Measurements from ENCODE around the gene TCAIM. TPM values are rescaled to one million over a fixed set of nuclear protein-coding genes. Genes with fewer than 3 reads are reported as not detected.
A peak's percentile ranks its signal among the peaks of the same experiment; 100 is the strongest.
"Not testable (repeated sequence)": the region's sequence is repeated elsewhere in the genome, so short reads cannot be mapped to it uniquely, and the experiment has no call there.

TCAIM gene
- total RNA-seq, 1 experiment from 2014 or later, result 27.6 TPM

DNA sequence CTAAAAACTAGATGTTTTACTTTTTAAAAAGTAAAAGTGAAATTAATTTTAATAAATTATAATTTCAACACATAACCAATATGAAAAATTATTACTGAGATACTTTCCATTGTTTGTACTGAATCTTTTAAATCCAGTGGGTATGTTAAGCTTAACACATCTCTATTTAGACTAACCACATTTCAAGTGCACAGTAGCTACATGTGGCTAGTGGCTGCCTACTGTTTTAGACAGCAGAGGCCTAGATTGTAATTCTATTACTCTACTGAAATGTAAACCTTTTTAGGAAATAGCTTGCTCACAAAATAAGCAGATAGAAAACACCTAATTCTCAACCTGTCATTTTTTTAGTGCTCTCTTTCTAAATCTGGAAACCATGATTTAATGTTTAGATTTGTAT is 4.9 kb downstream of the TCAIM start:
- no peak for DNase-seq (ENCODE audit: low spot score)

DNA sequence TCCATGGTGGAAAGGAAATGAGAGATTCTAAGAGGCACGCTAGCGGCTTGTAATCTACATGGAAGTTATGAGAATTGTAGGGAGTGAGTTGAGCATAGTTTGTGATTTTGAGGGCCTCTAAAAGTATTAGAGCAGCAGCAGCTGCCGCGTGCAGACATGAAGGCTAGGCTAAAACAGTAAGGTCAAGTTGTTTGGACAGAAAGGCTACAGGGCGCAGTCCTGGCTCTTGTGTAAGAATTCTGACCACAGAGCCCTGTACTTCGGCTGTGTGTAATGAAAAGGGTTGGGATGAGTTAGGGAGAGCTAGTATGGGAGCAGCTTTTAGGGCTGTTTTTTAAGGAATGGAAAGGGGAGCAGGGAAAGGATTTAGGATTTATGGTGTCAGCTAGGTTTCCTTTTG is 8.0 kb downstream of the TCAIM start:
- DNase-seq (ENCODE audit: low spot score), result not testable (repeated sequence)

DNA sequence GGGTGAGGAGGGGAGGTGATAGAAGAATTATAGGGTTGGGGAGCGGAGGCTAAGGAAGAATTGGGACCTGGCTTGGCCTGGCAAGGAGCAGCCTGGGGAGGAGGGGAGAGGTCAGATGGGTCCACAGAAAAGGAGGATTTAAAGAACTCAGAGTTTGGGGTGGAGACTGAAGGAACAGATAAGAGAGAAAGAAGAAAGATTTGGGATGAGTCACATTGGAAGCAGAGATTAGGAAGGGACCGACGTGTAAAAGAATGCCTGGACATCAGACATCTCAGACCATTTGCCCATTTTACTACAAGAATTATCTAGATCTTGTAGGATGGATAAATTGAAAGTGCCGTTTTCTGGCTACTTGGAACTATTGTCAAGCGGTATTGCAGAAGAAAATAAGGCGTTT is 10.4 kb downstream of the TCAIM start:
- no peak for DNase-seq (ENCODE audit: low spot score)

DNA sequence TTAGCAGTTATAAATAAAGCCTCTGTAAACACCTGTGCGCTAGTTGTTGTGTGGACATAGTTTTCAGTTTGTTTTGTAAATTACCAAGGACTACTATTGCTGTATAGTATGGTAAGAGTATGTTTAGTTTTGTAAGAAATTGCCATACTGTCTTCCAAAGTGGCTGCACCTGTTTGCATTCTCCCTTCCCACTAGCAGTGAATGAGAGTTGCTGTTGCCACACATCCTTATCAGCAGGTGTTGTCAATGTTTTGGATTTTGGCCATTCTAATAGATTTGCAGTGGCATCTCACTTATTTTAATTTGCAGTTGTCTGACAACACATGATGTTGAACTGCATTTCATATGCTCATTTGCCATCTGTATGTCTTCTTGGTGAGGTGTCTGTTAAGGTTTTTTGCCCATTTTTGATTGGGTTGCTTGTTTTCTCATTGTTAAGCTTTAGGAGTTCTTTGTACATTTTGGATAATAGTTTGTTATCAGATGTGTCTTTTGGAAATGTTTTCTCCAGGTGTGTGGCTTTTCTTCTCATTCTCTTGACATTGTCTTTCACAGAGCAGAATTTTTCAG is 14.9 kb downstream of the TCAIM start:
- no peak for DNase-seq (ENCODE audit: low spot score)

DNA sequence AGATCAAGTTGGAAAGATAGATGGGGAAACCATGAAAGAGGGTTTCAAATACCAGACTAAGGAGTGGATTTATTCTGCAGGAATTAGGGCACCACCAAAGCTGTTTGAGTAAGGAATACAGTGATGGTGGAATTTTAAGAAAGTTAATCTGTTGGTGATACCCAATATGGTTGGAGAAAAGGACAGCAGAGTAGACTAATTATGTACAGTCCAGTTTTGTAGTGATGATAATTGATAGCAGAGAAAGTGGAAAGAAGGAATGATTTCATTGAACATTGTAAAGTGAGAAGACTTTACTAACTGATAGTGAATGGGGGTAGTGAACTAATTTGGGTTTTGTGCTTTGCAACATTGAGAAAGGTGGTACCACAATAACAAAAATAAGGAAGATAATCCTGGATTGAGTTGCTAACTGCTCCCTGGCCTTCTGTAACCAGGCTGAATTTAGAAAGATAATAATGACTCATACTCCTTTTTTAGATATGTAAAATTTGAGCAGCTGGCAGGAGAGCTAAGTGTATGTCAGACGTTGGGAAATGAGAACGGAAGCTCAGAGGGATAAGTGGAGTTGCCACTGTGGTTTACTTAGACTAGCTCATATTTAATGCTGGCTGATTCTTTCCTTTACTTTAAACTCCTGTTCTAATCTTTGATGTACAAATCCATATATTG is 16.9 kb downstream of the TCAIM start:
- DNase-seq (ENCODE audit: low spot score), result peak; percentile 73

DNA sequence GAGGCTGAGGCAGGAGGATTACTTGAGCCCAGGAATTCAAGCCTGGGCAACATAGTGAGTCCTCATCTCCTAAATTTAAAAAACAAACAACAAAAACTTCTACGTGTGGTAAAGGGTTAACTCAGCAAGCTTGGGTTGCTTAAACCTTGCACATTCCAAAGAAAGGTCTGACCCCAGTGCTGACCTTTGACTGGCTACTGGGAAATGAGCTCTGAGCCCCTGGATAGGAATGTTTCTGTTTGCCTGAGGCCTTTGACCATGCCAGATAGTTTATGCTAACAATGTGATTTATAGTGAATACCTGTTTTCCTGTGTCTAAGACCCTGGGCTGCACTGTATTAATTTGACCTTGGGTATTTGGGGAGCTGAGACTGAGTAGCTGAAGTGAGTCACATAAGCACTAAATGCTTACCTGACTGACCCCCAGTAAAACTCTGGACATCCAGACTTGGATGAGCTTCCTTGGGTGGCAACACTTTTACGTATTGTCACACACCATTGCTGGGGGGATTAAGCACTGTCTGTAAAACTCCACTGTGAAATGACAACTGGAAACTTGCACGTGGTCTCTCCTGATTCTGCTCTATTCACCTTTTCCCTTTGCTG is 20.7 kb downstream of the TCAIM start:
- DNase-seq (ENCODE audit: low spot score), result no peak

DNA sequence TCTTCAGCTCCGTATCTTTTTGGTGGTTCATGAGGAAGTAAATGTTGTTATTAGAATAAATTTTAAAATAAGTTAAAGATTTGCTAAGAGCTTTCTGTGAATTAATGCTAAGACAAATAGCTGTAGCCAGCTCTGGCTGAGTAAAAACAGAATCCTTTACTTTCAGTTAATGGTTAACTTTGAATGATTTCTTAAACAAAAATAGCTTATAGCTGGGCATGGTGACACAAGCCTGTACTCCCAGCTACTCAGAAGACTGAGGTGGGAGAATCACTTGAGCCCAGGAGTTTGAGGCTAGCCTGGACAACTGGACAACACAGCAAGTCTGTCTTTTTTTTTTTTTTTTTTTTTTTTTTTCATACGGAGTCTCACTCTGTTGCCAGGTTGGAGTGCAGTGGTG is 25.0 kb downstream of the TCAIM start:
- no peak for DNase-seq (ENCODE audit: low spot score)

DNA sequence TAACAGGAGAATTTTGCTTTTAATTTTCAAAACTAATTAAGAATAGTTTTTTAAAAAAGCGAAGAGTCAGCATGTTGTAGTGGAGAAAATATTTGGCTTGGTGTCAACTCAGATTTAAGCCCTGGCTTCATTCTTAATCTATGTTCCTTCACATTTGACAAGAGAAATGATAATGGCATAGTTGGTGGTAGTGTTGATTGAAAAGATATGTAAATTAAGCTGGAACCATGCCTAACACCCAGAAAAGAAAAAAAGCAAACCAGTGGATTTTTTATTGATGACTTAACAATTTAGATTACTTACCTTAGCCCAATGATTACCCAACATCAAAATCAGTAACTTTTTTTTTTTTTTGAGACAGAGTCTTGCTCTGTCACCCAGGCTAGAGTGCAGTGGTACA is 27.4 kb downstream of the TCAIM start:
- no peak for DNase-seq (ENCODE audit: low spot score)

DNA sequence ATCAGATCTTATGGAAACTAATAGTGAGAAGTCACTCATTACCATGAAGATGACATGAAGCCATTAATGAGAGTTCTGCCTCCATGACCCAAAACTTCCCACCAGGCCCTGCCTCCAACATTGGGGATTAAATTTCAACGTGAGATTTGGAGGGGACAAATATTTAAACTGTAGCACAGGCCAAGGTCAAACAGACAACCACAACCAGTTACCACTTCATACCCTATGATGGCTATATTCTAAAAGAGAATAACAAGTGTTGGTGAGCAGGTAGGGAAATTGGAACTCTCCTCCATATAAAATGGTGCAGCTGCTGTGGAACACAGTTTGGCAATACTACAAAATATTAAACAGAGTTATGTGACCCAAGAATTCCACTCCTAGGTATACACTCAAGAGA is 36.9 kb downstream of the TCAIM start:
- no peak for DNase-seq (ENCODE audit: low spot score)

DNA sequence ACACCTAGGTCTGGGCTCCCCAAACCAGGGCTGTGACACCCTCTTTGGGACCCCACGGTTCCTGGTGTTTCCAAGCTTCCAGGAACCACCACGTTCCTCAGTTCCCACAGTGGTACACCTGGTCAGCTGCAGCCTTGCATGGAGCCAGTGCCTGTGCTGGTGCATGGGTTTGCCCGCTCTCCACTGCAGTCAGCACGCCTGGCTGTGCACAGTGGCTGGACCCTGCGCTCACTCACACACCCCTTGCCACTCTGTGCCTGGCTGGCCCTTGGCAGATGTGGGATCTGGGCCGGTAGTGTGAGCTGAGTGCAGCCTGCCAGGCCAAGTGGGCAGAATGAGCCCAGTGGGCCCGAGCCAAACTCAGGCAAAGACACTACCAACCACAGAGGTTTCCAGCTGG is 48.8 kb downstream of the TCAIM start:
- DNase-seq (ENCODE audit: low spot score), result no peak

DNA sequence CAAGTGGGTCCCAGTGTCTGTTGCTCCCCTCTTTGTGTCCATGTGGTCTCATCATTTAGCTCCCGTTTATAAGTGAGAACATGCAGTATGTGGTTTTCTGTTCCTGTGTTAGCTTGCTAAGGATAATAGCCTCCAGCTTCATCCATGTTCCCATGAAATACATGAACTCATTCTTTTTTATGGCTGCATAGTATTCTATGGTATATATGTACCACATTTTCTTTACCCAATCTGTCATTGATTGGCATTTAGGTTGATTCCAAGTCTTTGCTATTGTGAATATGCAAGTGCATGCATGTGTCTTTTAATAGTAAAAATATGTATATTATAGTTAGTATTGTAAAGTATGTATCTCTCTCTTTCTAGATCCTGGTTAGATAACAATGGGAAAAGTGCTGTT is 53.9 kb downstream of the TCAIM start:
- no peak for DNase-seq (ENCODE audit: low spot score)

DNA sequence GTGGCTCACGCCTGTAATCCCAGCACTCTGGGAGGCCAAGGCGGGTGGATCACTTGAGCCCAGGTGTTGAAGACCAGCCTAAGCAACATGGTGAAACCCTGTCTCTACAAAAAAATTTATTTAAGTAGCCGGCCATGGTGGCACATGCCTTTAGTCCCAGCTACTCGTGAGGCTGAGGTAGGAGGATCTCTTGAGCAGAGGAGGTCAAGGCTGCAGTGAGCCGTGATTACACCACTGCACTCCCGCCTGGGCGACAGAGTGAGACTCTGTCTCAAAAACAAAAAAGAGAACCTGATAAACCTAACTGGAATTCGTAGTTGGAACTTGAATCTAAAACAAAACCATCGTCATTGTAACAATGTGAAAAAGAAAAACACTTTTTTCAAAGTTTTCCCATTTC is 57.1 kb downstream of the TCAIM start:
- no peak for DNase-seq (ENCODE audit: low spot score)

DNA sequence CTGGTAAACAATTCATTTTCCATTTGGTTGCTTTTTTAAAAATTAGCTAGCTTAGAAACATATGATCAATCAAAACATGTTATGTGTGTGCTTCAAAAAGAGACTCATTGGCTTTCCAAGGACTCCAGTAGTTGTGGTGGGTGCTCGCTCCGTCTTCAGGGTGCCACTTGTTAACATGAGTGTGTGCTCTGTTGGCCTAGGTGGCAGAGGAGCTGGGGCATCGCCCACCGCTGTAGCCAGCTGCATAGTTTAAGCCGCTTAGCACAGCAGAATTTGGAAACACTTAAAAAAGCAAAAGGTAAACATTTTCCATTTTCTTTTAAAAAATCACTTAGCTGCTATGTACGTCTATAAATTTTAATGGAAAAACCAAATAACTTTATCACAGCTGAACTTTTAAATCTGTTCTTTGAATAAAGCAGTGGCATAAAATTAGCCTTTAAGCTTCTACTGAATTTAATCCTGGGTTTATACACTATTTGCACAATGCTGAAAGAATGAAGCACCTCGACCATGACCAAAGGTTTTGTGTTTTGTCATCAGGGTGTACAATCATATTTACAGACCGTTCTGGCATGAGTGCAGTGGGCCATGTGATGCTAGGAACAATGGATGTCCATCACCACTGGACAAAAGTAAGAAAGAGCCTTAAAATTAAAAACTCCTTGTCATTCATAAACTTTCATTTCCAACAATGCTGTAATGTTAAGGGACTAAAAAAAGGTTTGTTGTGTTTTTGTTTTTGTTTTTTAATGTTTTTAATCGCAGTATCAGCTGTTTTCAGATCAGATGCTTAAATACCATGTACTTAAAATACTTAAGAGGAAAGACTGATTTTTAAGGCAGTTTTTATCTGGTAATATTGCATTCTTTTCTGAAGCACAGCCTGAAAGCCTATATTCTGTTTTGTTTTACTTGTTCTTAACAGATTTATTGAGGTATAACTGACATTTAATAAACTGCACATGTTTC is 57.9 kb downstream of the TCAIM start:
- no peak for DNase-seq (ENCODE audit: low spot score)

DNA sequence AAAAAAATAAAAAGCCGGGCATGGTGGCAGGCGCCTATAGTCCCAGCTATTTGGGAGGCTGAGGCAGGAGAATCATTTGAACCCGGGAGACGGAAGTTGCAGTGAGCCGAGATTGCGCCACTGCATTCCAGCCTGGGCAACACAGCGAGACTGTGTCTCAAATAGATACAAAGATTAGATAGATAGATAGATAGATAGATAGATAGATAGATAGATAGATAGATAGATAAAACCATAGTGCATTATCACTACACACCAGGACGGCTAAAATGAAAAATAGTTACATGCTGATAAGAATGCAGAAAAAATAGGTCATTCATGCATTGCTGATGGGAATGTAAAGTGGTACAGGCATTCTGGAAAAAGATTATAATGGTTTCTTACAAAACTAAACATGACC is 59.7 kb downstream of the TCAIM start:
- not testable (repeated sequence) for DNase-seq (ENCODE audit: low spot score)

DNA sequence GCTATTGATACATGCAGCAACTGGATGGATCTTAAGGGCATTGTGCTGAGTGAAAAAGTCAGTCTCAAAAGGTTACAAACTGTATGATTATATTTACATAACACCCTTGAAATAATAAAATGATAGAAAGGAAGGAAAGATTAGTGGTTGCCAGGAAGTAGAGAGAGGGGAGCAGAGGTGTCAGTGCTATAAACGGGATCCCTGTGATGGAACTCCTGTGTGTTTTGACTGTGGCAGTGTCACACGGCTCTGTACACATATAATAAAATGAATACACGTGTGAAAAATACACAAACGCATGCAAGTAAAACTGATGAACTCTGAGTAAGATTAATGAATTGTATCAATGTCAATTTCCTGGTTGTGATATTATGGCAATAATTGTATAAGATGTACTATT is 60.3 kb downstream of the TCAIM start:
- no peak for DNase-seq (ENCODE audit: low spot score)

DNA sequence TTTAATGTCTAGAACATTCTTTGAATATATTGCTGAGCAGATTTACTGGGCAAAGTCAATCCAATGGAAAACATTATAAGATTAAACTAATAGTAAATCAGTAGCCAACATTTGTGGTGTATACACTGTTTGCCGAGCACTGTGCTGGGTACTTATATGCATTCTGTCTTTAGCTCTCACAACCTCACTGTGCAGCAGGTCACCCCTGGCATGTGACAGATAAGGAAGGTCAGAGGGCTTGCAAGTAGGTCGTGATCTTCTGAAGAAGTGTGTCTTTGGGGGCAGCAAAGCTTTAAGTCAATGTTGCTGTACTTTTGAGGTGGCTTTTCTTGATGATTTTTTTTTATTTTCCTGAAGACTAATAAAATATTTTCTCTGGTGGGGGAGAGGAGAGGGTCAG is 62.2 kb downstream of the TCAIM start:
- DNase-seq (ENCODE audit: low spot score), result no peak

DNA sequence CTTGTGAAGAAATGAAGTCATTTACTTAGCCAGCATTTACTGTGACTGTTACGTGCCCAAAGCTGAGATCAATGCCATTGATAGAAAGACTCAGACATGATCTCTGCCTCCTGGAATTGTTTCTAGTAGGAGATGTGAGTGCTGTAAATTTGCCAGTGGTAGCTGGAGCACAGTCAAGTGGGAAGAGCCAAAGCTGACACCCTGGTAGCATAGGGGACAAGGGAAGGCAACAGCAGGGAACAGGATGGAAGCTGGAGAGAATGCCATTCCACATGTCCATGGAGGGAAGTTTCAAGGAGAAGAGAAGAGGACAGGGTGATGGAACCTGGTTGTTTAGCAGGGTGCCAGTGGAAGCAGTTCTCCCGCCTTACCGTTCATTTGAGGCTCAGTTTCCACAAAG is 64.0 kb downstream of the TCAIM start:
- no peak for DNase-seq (ENCODE audit: low spot score)

DNA sequence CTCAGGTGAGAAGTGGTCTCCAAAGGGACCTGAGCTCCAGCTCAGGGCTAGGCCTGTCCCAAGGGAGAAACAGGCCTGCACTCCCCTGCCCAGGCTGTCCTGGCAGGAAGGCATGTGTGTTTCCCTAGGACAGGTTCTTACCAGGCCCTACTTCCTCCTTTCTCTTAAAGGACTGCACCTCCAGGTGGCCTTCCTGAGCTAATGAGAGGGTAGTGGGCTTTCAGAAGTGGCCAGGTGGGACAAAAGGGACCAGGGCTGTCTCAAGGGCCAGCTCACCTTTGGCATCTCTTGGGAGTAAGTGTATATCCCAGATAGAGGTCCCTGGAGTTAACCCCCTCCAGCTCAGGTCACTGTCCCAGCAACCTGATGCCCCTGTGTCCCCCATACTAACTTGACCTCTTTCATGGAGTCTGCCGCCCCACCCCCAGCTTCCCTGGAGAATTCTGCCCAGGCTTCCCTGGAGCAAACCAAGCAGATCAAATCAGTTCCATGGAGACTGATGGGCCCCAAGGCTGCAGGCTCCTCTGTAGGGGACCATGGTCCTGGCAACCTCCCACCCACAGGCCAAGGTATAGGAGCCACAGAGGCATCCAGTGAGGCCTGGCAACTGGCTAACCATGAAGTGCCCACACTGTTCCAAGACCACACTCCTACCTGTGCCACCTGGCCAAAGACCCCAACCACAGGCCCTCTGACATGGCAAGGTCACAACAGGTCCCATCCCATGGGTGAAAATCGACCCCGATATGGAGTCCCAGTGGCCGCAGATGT is 71.3 kb downstream of the TCAIM start:
- no peak for DNase-seq (ENCODE audit: low spot score)

DNA sequence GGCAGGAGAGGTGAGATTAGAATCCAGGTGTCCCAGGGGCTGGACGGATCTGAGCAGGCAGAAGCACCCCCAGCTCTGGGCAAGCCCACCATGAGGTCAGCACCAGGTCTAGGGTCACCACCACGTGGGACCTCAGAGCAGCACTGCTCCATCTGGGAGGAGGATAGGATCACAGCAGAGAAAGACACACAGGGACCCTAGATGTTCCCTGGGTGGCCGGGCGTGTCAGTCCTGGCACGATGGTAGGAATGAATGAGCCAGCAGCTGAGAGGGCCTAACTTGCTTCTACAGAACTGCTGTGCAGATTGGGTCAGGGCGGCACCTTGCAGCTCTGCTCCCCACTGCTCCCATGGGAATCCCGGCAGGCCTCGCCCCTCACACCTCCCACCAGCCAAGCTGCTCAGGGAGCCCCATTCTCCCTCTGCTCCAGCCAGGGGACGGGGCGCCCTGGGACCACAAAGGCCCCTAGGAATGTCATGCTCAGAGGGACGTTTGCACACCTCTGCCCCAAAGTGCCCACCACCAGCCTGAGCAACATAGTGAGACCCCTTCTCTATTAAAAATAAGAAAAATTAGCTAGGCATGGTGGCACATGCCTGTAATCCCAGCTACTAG is 72.6 kb downstream of the TCAIM start:
- no peak for DNase-seq (ENCODE audit: low spot score)

DNA sequence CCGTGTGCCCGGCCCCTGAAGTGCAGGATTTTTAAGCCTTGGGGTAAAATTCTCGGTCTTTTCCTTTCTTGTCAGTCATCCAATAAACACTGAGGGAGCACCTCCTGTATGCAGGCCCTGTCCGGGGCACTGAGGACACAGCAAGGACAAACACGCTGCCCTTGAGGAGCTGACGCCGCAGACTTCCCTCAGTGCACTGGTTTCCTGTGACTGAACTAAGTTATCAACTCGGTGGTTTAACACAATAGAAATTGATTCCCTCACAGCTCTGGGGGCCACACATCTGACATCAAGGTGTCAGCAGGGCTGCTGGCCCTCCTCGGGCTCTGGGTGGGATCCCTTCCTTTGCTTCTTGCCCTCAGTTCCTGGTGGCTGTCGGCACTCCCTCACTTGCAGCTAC is 73.8 kb downstream of the TCAIM start:
- DNase-seq (ENCODE audit: low spot score), result no peak

DNA sequence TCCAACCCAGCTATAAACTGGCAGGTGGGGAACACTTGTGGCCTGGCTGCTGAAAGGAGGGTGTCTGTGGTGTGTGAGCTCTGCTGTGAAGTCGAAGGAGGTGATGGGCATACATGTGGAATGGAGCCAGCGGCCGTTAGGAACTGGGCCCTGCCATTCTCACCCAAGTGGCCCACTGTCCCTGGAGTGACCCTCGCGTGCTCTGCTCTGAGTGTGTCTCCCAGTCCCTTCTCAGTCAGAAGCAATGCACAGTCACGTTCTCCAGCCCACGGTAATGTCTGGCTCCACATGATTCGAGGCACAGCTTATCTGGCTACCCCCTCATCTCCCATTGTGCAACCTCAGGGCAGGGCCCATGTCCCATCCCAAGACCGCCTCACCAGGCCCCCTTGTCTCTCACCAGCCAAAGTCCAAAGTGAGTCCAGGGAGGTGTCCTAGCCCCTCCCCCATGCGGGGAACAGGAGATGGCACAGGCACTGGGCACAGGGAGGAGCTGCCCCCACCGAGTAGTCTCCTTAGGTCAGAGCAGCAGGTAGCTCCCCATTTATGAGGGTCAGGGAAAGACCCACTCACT is 76.0 kb downstream of the TCAIM start:
- DNase-seq (ENCODE audit: low spot score), result no peak

All from A172 (cell line).